ENCODE measurements around the gene NALCN. TPM values are rescaled to one million over a fixed set of nuclear protein-coding genes. Genes with fewer than 3 reads are reported as not detected.

NALCN gene
- total RNA-seq, 6 experiments from 2014 or later: 4.0 to 6.1 (median 5.0) TPM

DNA sequence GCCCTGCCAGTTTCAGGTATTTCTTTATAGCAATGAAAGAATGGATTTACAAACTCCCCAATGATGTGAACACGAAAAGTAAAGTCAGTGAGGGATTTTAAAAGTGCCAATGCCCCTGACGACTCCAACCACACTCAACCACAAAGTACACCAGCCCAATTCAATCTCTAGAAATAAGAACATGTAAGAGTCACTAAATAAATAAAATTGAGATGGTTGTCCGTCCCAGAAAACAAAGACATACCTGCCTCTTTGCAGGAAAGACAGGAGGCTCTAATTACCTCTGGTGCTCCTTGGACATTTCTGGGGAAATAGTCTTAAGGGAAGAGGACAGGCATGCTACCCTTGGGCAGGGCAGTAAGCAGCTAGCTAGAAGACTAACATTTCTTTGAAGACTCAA is 55.8 kb downstream of the NALCN start:
- Mint-ChIP-seq H3K36me3 (ENCODE audit: low read depth) (peaks cover 10% of the 10 kb centered on the region), H3K4me1 (ENCODE audit: low read depth) (peaks cover 19% of the 10 kb centered on the region), H3K4me3 (no peak overlapping the region), H3K27me3 (ENCODE audit: insufficient read depth) (no peaks in the 10 kb centered on the region), H3K9me3 (no peaks in the 10 kb centered on the region; the same call in 1 of the 2 replicates), H3K27ac (no peak overlapping the region)
- DNase-seq: no peak
- TF ChIP-seq, protein P1, sequence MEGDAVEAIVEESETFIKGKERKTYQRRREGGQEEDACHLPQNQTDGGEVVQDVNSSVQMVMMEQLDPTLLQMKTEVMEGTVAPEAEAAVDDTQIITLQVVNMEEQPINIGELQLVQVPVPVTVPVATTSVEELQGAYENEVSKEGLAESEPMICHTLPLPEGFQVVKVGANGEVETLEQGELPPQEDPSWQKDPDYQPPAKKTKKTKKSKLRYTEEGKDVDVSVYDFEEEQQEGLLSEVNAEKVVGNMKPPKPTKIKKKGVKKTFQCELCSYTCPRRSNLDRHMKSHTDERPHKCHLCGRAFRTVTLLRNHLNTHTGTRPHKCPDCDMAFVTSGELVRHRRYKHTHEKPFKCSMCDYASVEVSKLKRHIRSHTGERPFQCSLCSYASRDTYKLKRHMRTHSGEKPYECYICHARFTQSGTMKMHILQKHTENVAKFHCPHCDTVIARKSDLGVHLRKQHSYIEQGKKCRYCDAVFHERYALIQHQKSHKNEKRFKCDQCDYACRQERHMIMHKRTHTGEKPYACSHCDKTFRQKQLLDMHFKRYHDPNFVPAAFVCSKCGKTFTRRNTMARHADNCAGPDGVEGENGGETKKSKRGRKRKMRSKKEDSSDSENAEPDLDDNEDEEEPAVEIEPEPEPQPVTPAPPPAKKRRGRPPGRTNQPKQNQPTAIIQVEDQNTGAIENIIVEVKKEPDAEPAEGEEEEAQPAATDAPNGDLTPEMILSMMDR (IDR thresholded peaks at IDR 0.05): no peak

- H3K9me3 Mint-ChIP-seq: no peaks in the 10 kb centered on the region; the same call in 1 of the 2 replicates
- no peak overlapping the region for H3K27ac Mint-ChIP-seq
- no peaks in the 10 kb centered on the region; the same call in 1 of the 2 replicates for H3K27me3 Mint-ChIP-seq (ENCODE audit: insufficient read depth)
- peaks cover 18% of the 10 kb centered on the region for H3K4me1 Mint-ChIP-seq (ENCODE audit: low read depth)
- TF ChIP-seq, protein P1 (IDR thresholded peaks at IDR 0.05): no peak
- peaks cover 5% of the 10 kb centered on the region for H3K36me3 Mint-ChIP-seq (ENCODE audit: low read depth)
- H3K4me3 Mint-ChIP-seq: no peak overlapping the region
- no peak for DNase-seq
These were observed 61.4 kb downstream of the NALCN start for GRCh38 chr13:101354895-101355294.

DNA sequence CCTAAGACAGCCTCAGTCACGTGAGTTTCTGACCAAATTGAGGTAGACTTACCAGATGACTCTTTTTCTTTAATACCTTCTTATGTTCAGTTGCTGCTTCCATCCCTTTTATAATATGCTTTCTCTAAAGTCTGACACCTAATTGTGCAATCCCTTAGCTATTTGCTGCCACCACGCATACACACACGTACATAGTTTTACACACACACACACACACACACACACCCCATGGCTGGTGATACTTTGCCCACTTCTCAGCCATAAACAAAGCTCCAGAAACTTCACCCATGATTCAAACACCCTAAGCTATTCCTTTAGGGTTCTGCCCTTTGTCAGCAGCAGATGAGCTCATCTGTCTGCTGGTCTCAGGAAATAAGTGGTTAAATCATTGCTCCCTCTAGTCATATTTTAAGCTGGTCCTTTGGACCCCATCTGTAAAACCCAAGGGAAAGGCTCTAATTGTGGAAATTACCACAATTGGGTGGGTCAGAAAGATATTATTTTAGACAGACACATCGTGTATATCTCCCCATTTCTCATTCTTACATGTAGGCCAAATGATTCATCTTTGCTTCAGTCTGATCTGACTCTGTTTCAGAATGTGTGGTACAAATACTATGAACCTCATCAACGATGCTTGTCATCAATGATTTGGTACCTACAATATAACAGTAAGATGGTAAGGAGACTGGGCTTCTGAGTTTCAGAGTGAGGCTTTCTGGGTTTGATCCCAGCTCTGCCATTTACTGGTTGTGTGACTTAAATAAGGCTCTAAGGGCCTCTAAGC is 69.2 kb downstream of the NALCN start:
- Mint-ChIP-seq H3K9me3 (peaks cover 4% of the 10 kb centered on the region; the same call in 1 of the 2 replicates), H3K36me3 (ENCODE audit: low read depth) (peaks cover 5% of the 10 kb centered on the region), H3K27ac (peak overlapping the region; percentile 24), H3K27me3 (ENCODE audit: insufficient read depth) (no peaks in the 10 kb centered on the region; the same call in 1 of the 2 replicates), H3K4me1 (ENCODE audit: low read depth) (peaks cover 48% of the 10 kb centered on the region), H3K4me3 (no peak overlapping the region)
- DNase-seq: peak; percentile 6
- TF ChIP-seq, protein P1 (IDR thresholded peaks at IDR 0.05): no peak

DNA sequence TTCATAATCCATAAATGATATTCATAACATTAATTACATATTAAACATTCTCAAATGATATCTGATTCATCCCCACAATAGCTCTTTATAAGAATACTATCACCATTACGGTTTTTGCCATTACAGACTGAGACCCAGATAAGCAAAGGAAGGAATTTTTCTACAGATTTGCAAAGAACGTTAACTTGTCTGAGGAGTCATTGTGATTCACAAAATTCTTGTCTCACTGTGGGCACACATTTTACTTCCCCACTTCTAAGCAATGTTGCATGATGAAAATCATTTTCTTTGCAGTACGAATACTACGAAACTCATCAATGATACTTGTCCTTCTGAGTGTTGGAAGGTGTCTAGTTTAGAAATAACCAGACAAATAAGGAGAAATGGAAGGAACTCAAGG is 70.1 kb downstream of the NALCN start:
- no peaks in the 10 kb centered on the region for H3K27me3 Mint-ChIP-seq (ENCODE audit: insufficient read depth)
- peaks cover 10% of the 10 kb centered on the region; the same call in 1 of the 2 replicates for H3K9me3 Mint-ChIP-seq
- TF ChIP-seq, protein P1 (IDR thresholded peaks at IDR 0.05): no peak
- H3K4me3 Mint-ChIP-seq: no peak overlapping the region
- H3K27ac Mint-ChIP-seq: no peak overlapping the region
- peaks cover 11% of the 10 kb centered on the region for H3K36me3 Mint-ChIP-seq (ENCODE audit: low read depth)
- H3K4me1 Mint-ChIP-seq (ENCODE audit: low read depth): peaks cover 55% of the 10 kb centered on the region
- DNase-seq: peak; percentile 1

DNA sequence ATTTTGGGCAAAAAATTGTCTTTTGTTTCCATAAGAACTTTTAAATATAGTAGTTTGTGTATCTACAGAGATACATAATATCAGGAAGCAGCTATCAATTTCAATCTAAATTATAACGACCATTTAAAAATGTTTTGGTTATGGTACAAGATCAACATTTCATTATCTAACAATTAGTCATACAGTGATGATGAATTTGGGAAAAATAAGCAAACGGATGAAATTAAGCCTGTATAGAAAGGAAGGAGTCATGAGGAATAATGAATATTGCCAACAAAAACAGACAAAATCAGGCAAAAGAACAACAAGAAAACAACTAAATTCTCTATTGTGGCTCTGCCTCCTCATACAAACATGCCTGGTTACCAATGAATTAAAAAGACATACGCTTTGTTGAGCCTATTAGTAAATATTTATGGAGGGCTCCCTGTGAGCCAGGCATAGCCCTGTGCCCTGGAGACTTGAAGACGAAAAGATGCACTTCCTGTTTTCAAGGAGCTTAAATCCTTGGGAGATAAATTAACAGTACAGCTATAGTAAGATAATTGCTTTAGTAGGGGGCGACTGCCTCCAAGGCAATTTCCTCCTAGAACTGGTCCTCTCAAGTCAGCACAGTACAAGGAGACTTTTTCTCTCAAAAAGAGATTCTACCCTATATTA is 73.0 kb downstream of the NALCN start:
- Mint-ChIP-seq H3K27ac (no peak overlapping the region), H3K4me3 (peak overlapping the region; percentile 2; the same call in 1 of the 2 replicates), H3K36me3 (ENCODE audit: low read depth) (peaks cover 11% of the 10 kb centered on the region), H3K27me3 (ENCODE audit: insufficient read depth) (no peaks in the 10 kb centered on the region), H3K9me3 (peaks cover 10% of the 10 kb centered on the region; the same call in 1 of the 2 replicates), H3K4me1 (ENCODE audit: low read depth) (peaks cover 80% of the 10 kb centered on the region)
- DNase-seq: no peak
- TF ChIP-seq, protein P1 (IDR thresholded peaks at IDR 0.05): no peak
